Nephron (organoid): ENCODE results near the gene CMTM4.

Source experiments
- H3K27ac Mint-ChIP-seq, 3 experiments: 2 replicates each; pipeline ENCODE4 v1.8.0; 2020; ENCODE audit warnings: mixed read lengths in 3 of 3, mild to moderate bottlenecking in 2 of 3, moderate library complexity in 1 of 3
- H3K27me3 Mint-ChIP-seq: 2 replicates; pipeline ENCODE4 v1.8.0; 2021; ENCODE audit warnings: low read depth, mild to moderate bottlenecking, moderate library complexity, mixed read lengths
- H3K36me3 Mint-ChIP-seq: 2 replicates; pipeline ENCODE4 v1.8.0; 2020; ENCODE audit warnings: low read depth, mixed read lengths
- H3K4me1 Mint-ChIP-seq: 2 replicates; pipeline ENCODE4 v1.8.0; 2020; ENCODE audit warnings: mixed read lengths
- H3K4me3 Mint-ChIP-seq, 3 experiments: 2 replicates each; pipeline ENCODE4 v1.8.0; 2020; ENCODE audit warnings: mild to moderate bottlenecking in 3 of 3, mixed read lengths in 3 of 3, moderate library complexity in 2 of 3
- H3K9me3 Mint-ChIP-seq: 2 replicates; pipeline ENCODE4 v1.8.0; 2020; ENCODE audit warnings: mixed read lengths
- TF ChIP-seq, protein P1 (sequence below), 3 experiments: fragments of 200-600 bp; sonication (generic); IDR thresholded peaks; one replicate each; pipeline ENCODE4 v1.5.0; 2021; ENCODE audit warnings: antibody characterized with exemption in 3 of 3; ENCODE audit not compliant: unreplicated experiment in 3 of 3

CMTM4 gene

DNA sequence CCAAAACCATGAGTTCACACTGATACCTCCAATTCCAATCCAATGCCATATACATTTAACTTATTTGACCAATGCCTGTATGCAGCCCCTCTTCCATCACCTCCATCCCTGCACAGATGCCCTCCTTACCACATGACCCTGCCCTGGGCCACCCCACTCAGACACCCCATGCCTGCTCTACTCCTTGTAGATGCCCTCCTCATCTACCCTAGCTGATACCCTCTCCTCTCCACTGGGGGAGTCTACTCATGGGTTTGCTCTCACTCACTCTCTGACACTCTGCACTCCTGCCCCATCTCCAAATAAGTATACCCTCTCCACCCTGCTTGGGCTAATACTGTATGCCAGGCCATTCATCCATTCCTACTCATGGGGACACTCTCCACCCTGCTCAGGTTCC is 16.0 kb upstream of the CMTM4 start:
- Mint-ChIP-seq H3K4me3 (no peak overlapping the region), H3K27me3 (peaks cover 6% of the 10 kb centered on the region), H3K4me1 (peaks cover 17% of the 10 kb centered on the region), H3K27ac (no peak overlapping the region), H3K36me3 (peaks cover 4% of the 10 kb centered on the region), H3K9me3 (peaks cover 7% of the 10 kb centered on the region)
- TF ChIP-seq, protein P1, sequence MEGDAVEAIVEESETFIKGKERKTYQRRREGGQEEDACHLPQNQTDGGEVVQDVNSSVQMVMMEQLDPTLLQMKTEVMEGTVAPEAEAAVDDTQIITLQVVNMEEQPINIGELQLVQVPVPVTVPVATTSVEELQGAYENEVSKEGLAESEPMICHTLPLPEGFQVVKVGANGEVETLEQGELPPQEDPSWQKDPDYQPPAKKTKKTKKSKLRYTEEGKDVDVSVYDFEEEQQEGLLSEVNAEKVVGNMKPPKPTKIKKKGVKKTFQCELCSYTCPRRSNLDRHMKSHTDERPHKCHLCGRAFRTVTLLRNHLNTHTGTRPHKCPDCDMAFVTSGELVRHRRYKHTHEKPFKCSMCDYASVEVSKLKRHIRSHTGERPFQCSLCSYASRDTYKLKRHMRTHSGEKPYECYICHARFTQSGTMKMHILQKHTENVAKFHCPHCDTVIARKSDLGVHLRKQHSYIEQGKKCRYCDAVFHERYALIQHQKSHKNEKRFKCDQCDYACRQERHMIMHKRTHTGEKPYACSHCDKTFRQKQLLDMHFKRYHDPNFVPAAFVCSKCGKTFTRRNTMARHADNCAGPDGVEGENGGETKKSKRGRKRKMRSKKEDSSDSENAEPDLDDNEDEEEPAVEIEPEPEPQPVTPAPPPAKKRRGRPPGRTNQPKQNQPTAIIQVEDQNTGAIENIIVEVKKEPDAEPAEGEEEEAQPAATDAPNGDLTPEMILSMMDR (IDR thresholded peaks at IDR 0.05; ENCODE audit: unreplicated experiment in 3 of 3), result no peak

DNA sequence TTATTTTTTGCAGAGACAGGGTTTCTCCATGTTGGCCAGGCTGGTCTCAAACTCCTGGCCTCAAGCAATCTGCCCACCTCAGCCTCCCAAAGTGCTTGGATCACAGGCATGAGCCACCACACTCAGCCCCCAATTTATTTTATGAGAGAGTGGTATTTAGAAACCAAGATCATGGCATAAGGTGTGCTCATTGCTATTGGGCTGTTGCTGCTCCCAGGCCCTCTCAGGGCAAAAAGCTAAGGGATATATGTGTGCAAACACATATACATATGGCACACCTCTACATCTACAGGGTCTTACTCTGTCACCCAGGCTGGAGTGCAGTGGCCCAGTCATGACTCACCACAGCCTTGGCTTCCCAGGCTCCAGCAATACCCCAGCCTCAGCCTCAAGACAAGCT is 15.0 kb upstream of the CMTM4 start:
- Mint-ChIP-seq H3K4me3 (no peak overlapping the region), H3K36me3 (peaks cover 4% of the 10 kb centered on the region), H3K27me3 (peaks cover 6% of the 10 kb centered on the region), H3K9me3 (peaks cover 7% of the 10 kb centered on the region), H3K4me1 (peaks cover 12% of the 10 kb centered on the region), H3K27ac (no peak overlapping the region)
- TF ChIP-seq, protein P1 (IDR thresholded peaks at IDR 0.05; ENCODE audit: unreplicated experiment in 3 of 3), result no peak

DNA sequence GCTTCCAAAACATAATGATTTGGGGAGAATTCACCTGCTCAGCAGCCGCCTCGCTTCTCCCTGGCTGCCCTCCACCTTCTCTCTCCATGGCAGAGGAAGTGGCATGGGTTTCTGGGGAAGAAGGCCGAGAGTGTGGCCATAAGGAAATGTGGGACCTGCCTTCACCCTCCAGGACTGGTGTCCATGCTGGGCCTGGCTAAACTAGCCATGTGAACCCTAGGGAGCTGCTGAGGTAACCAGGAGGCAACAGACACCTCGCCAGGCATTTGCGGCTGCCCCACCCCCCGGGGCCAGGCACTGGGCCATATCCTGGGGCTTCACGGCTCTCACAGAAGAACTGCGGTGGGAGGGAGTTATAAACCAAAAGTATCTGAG is 9.9 kb upstream of the CMTM4 start:
- no peak overlapping the region for H3K4me3 Mint-ChIP-seq
- peaks cover 3% of the 10 kb centered on the region for H3K27me3 Mint-ChIP-seq

DNA sequence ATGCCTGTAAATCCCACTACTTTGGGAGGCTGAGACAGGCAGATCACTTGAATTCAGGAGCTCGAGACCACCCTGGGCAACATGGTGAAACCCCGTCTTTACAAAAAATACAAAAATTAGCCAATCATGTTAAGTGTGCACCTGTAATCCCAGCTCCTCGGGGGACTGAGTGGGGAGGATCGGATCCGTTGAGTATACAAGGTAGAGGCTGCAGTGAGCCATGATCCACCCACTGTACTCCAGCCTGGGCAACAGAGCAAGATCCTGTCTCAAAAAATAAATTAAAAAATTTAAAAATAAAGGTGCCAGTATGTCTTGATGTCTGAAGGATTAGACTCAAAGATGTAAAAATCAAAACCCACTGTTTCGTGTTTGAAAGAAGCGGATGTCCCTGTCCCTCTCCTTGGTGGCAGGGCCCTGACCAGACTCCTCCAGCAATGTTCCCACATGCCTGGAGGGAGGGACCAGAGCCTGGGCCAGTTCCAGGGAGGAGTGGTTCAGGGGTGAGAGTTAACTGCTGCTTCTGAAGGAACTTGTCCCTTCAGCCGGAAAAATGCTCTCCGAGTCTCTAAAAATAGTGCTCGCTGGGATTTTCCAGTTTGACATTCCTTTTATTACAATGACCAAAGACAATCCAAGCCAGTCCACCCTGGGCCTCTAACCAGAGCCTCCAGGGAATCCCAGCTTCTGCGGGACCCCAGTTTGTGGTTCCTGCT is 9.4 kb upstream of the CMTM4 start:
- H3K4me3 Mint-ChIP-seq, result no peak overlapping the region
- peaks cover 2% of the 10 kb centered on the region for H3K9me3 Mint-ChIP-seq
- no peaks in the 10 kb centered on the region for H3K4me1 Mint-ChIP-seq
- no peak overlapping the region for H3K27ac Mint-ChIP-seq
- no peaks in the 10 kb centered on the region for H3K36me3 Mint-ChIP-seq
- TF ChIP-seq, protein P1 (IDR thresholded peaks at IDR 0.05; ENCODE audit: unreplicated experiment in 3 of 3), result no peak
- H3K27me3 Mint-ChIP-seq, result peaks cover 3% of the 10 kb centered on the region

More for the DNA sequence above, 9.9 kb upstream of the CMTM4 start:
- H3K9me3 Mint-ChIP-seq, result peaks cover 2% of the 10 kb centered on the region
- H3K36me3 Mint-ChIP-seq, result no peaks in the 10 kb centered on the region
- TF ChIP-seq, protein P1 (IDR thresholded peaks at IDR 0.05; ENCODE audit: unreplicated experiment in 3 of 3), result no peak
- H3K27ac Mint-ChIP-seq, result no peak overlapping the region
- no peaks in the 10 kb centered on the region for H3K4me1 Mint-ChIP-seq

DNA sequence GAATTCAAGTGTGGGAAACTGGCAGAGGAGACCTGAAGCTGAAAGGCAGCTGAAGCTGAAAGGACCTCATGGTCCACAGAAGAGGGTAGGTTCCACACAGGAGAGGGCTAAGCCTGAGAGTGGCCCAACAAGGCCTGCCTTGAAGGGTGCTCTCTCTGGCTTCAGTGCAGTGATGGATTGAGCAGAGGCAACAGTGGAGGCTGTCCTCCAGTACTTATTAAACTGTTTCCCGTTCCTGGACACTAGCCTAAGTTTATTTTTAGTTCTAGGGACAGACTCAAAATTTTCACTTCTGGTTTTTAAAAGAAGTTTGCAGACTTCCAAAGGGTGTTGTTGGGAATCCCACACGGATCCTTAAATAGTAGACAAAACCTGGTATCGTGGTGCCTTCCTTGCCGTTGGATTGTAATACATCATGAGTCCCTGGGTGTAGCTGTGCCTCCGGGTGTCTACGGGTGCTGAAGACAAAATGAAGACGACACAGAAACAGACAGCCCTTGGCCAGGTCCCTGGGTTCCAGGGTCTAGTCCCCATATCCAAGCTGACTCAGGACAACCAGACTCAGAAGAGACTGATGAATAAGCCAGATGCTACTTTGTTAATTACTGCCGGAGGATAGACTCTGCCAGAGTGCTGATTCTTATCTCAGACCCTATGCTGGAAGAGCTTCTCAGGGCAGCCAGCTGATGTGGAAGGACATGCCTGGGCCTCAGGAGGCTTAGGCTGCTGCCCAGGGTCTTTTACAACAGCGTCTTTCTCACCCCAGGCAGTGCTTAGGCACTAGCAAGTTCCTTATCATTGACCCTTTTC is 7.1 kb upstream of the CMTM4 start:
- no peak overlapping the region for H3K27ac Mint-ChIP-seq
- H3K36me3 Mint-ChIP-seq, result no peaks in the 10 kb centered on the region
- H3K9me3 Mint-ChIP-seq, result no peaks in the 10 kb centered on the region
- H3K4me3 Mint-ChIP-seq, result no peak overlapping the region
- TF ChIP-seq, protein P1 (IDR thresholded peaks at IDR 0.05; ENCODE audit: unreplicated experiment in 3 of 3), result no peak
- H3K4me1 Mint-ChIP-seq, result no peaks in the 10 kb centered on the region
- peaks cover 3% of the 10 kb centered on the region for H3K27me3 Mint-ChIP-seq
